GM18867 (cell line): ENCODE data around the gene MYL5.
"Not testable (repeated sequence)": the region's sequence is repeated elsewhere in the genome, so short reads cannot be mapped to it uniquely, and the experiment has no call there.

Source experiments
- ATAC-seq: cut with Tn5 transposase; IDR thresholded peaks from one replicate; pipeline ENCODE4 v1.9.1; 2021; ENCODE audit warnings: mild to moderate bottlenecking, moderate library complexity; ENCODE audit not compliant: unreplicated experiment

MYL5 gene

GRCh38 chr4:683982-684622 lies 9.8 kb downstream of the MYL5 start:
- no peak for ATAC-seq

GRCh38 chr4:684623-685327 lies 10.4 kb downstream of the MYL5 start:
- ATAC-seq = no peak

- ATAC-seq = no peak
These were observed 11.5 kb downstream of the MYL5 start for GRCh38 chr4:685679-686412.

GRCh38 chr4:686413-687040 lies 12.2 kb downstream of the MYL5 start:
- no peak for ATAC-seq

- ATAC-seq = no peak
These were observed 13.0 kb downstream of the MYL5 start for GRCh38 chr4:687048-687970.

- no peak for ATAC-seq
These were observed 13.9 kb downstream of the MYL5 start for GRCh38 chr4:687971-688853.

DNA sequence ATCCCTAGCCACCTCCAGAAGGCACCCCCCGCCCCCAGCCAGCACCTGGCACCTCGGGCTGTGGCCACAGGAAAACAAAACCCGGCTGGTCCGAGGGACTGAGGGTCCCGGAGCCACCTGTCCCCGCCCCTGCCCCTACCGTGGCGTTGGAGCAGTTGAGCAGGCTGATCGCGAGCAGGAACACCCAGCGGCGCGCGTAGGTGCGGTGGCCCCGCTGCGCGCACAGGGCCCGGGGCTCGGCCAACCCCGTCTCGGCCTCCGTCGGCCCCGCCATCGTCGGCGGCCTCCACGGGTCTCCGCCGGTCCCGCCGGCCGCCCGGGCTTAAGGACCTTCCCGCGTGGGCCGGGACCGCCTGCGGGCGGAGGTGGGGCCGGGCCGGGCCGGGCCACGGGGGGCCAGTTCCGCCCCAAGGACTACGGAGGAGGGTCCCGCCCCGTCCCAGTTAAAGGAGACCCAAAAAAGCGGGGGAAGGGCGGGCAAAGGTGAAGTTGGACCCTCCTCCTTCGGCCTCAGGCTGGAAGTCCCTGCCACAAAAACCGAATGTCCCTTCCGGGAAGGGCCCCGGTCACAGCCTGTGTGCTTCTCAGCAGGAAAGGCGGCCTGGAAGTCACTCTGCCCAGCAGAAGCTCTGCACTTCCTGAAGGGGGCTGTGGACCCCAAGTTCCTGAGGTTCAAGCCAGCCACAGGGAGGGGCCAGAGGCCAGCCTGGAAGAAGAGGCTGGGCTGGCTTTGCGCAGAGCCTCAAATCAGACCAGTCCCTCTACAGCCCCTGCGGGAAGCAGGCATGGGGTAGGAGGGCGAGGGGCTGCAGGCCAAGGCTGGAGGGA lies 14.7 kb downstream of the MYL5 start, which contains the start of gene SLC49A3:
TSS of gene SLC49A3 (minus strand) at position 298 of the 828 bp plus-strand sequence. CDS start at position 274, 24 bp downstream.
- no peak for ATAC-seq

DNA sequence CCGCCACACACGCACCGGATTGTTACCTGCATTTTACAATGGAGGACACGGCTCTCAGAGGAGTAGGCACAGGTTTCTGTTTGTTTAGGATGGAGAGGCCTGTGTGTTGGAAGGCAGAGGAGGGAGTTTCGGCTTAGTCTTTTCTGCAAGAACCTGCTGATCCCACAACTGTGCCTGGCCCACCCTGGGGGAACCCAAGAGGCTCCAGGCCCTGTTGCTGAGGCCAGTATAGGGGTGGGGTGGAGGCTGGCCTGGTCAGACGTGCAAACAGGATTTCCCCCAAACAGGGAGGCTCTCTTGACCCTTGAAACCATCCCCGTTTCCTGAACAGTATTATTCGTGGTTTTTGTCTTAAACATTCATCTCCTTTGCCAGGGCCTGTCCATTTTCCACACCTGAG lies 15.4 kb downstream of the MYL5 start:
- ATAC-seq = no peak

DNA sequence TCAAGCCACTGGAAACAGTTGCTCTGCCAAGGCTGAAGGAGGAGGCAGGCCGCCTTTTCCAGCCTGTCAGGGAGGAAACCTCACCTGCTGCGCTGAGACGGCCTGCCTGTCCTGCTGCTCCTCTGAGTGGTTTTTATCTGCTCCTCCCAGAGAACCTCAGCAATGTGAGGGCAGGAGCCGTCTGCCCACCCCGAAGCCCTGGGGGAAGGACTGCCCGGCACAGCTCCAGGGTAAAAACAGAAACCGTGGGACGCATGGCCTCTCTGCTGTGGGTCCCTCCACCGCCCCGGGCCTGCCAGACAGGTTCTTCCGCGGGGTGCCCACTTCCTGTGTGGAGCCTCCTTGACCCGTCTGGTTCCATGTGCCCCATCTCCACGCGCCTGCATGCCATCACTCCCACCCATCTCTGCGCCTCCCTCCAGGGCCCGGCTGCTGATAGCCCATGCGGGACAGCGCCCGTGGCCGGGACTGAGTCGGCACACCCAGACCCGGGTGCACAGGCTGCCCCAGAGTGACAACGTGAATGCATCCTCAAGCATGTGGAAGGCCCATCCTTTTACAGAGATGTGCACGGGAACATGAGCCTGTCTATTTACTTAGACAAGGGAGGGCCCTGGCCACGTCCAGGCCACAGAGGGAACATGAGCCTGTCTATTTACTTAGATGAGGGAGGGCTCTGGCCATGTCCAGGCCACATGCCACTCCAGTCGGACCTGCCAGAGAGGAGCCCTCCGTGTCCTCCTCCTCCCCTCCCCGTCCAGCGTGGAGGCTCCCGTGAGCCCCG lies 18.6 kb downstream of the MYL5 start:
- no peak for ATAC-seq

DNA sequence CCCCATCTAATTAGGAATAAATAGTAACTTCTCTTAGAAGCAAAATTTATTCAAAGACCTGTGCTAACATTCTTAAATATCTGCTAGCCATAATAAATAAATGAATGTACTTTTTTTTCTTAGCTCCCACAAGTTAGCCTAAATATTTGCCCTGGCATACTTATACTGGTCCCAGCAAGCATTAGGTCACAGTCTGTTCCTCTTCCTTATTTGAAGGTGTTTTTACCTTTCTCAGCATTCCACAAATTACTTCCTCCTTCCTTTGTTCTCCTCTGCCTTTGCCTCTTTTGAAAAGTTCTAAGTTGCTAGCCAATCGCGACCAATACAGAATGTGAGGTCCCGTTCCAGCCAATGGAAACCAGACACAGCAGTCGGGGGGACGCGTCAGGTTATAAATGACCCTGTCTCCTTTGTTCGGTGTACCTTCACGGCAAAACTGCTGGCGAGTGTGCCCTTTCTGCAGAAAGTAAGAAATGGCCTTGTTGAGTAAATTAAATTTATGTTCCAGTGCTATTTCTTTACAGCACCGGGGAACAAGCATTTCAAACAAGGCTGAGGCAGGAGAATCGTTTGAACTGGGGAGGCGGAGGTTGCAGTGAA lies 20.1 kb downstream of the MYL5 start:
- ATAC-seq = not testable (repeated sequence)

DNA sequence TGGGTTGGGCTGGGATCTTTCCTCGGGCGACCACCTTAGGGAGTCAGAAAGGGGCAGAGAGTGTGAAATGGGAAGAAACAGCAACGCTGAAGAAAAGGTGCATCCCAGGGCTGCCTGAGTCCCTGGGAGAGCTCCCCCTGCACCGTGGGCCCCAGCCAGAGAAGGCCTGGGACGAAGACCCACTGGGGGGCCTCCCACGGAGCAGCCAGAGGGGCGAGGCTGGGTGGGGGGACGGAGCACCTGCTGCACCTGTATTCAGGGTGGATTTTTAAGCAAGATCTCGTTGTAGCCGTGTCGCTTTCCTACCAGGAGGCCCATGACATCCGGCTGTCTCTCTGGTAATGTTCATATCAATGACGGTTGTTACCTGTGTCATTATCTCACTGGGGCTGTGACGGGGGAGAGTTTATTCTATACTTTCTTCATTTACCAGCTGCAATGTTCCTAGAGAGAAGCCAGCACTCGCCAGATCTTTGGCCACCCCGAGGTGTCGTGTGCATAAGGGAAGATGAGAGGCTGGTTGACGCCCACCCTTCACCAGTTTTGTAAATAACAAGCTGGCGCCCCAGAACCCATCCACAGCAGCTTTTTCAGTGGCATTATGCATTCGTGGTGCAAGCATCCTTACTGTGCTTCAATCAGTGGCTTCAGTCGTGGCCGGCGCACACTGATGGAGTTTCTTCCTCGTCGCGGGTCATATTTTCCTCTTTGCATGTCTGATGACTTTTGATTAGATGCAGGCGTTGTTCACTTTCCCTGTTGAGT lies 25.7 kb downstream of the MYL5 start:
- ATAC-seq = no peak

DNA sequence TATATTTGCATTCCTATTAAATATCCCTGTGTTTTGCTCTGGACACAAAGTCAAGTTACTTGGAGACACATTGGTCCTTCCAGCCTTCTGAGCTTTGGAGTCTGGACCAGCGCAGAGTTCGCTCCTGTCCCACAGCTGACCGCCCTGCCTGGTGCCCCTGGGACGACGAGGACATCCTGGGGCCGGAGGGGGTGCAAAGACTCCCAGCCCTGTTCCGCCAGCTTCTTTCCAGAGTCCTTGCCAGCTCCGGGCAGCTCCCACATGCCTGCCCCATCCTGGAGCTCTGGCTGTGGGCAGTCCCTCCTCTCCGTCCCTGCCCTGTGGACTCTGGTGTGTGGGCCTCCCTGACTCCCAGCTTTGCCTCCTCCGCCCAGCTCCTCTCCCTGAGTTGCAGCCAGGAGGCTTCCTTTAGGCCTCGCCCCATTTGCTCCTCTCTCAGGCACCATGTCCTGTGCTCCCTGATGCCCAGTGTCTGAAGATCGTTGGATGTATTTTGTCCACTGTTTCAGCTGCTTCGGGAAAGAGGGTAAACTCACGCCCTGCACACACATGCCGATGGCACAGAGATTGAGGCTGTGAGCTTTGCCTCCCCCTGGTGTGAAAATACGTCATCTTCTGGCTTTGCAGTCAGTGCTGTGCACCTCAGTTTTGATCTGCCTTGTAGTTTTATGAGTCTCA lies 26.4 kb downstream of the MYL5 start:
- no peak for ATAC-seq

- ATAC-seq = no peak
These were observed 28.3 kb downstream of the MYL5 start for GRCh38 chr4:702618-703048.

GRCh38 chr4:703336-704197 lies 29.2 kb downstream of the MYL5 start:
- ATAC-seq = no peak
